Fibroblast of mammary gland (primary cell): ENCODE data around the gene SCN8A.

Source experiments
- DNase-seq: peaks from one replicate; pipeline ENCODE4 v3.0.0-alpha.2; 2010; ENCODE audit warnings: low read depth
- H3K4me3 ChIP-seq: 2 replicates; pipeline ENCODE4 v1.5.1; 2011; ENCODE audit warnings: low read depth, mild to moderate bottlenecking, low read length, moderate library complexity; ENCODE audit not compliant: control insufficient read depth
- CTCF ChIP-seq: conservative IDR thresholded peaks from 2 replicates; pipeline ENCODE4 v1.5.1; 2011; ENCODE audit warnings: low read depth, low read length, inconsistent platforms; ENCODE audit not compliant: control insufficient read depth, insufficient read depth

Gene SCN8A

GRCh38 chr12:51851413-51852124 lies 260.5 kb downstream of the SCN8A start:
- no peak for TF ChIP-seq CTCF
- H3K4me3 ChIP-seq: no peak overlapping the region
- DNase-seq: no peak

- H3K4me3 ChIP-seq: no peak overlapping the region
- peak; percentile 46 for DNase-seq
- no peak for TF ChIP-seq CTCF
Observed at GRCh38 chr12:51852404-51853137, 261.5 kb downstream of the SCN8A start.

- peak overlapping the region; percentile 28 for H3K4me3 ChIP-seq
- no peak for TF ChIP-seq CTCF
- DNase-seq: peak; percentile 31
Observed at GRCh38 chr12:51855586-51856428, 264.8 kb downstream of the SCN8A start.

GRCh38 chr12:51860986-51861385 lies 270.0 kb downstream of the SCN8A start:
- no peak for DNase-seq
- TF ChIP-seq CTCF: no peak
- no peak overlapping the region for H3K4me3 ChIP-seq
